IPS DF 4.7 (cell line): Measurements from ENCODE around the gene SRR.

Source experiments
- DNase-seq: peaks from one replicate; pipeline ENCODE4 v3.0.0-alpha.2; 2013; ENCODE audit warnings: low spot score; ENCODE audit errors: extremely low read depth

SRR gene

DNA sequence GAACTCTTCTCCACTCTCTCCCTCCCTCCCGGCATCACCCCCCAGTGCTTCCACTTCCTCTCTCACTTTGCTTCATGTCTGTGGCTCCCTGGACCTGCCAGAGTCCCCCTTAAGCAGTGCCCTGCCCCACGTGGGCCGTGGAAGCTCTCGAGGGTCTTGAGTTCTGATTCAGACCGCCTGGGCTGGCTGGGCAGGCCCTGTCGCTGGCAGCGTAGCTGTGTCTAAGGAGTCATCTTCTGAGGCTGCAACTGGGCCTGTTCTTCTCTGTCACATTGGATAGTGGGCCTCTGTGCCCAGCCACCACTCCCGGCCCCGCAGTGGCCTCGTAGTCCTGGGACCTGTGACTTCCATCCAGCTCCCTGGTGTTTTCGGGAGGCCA lies 66.5 kb downstream of the SRR start:
- DNase-seq: no peak

DNA sequence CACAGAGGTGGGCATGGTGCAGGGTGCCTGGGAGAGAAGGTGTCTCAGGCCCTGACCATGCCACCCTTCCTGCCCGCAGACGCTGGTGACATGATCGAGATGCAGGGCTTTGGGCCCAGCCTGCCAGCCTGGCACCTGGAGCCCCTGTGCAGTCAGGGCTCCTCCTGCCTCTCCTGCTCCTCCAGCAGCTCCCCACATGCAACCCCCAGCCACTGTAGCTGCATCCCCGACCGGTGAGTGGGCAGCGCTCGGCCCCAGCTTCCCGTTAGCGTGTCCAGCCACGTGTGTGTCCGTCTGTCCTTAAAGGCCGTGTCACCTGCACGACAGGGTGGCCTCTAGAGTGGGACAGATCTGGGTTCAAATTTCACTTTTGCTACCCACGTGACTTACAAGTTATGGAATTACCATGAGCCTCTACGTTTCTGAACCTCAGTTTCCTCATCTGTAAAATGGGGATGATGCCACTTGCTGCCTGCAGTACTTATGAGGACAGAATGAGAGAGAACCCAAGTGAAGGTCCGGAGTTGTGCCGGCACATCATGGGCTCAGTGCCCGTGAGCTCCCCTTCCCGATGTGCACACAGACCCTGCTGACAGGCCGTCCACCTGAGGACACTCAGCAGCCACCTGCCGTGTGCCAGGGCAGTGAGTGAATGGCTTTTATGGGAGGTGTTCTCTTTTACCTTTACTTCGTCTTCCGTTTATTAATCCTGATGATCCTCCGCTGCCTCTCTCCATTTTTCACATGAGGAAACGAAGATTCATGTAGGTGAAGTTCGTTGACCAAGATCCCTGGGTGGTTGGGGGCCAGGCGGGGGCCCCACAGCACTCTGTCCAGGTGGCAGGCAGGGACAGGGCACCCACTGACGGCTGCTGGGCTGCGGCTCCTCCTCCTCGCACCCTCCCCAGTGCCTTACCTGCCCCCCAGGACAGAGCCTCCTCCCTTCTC lies 67.7 kb downstream of the SRR start:
- no peak for DNase-seq

DNA sequence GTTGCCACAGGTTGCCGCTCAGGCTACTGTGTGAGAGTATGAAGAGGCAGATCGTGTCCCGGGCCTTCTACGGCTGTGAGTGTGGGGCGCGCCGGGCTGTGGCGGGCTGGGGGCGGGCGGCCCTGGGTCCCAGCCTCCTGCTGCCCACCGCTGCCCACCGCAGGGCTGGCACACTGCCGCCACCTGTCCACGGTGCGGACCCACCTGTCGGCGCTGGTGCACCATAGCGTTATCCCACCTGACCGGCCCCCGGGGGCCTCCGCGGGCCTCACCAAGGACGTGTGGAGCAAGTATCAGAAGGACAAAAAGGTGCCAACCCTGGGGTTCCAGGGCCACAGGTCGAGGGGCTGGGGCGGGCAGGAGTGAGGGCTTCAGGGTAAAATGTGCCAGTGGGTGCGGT lies 68.4 kb downstream of the SRR start:
- DNase-seq: no peak

DNA sequence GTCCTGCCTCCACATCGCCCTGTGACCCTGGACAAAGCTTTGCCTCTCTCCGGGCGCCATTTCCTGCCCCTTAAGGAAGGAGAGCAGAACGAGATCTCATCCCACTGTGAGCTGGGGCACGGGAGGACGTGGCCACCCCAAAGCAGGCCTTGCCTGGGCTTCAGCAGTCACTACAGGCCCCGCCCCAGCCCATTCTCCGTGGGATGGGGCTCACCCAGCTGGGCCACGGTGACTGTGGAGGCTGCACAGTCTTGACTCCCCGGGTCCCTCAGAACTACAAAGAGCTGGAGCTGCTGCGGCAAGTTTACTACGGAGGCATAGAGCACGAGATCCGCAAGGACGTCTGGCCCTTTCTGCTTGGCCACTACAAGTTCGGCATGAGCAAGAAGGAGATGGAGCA lies 68.9 kb downstream of the SRR start:
- no peak for DNase-seq

DNA sequence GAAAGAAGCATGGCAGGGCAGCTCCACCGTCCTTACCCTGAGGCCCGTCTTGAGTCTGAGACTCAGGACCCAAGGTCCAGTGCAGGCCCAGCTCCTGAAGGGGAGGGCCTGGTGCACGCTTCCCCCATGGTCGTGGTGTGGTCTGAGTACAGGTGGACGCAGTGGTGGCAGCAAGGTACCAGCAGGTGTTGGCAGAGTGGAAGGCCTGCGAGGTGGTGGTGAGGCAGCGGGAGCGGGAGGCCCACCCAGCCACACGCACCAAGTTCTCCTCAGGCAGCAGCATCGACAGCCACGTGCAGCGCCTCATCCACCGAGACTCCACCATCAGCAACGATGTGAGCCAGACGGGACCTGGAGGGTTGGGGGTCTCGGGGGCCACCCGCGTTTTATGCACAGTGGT lies 69.4 kb downstream of the SRR start:
- no peak for DNase-seq
